LNCaP clone FGC (cell line): ENCODE results near the gene HTD2.
"Not testable (repeated sequence)": the region's sequence is repeated elsewhere in the genome, so short reads cannot be mapped to it uniquely, and the experiment has no call there.

ENCODE experiments used
- DNase-seq: peaks from one replicate; pipeline ENCODE4 v3.0.0-alpha.2; 2011; ENCODE audit warnings: low read depth
- H3K4me3 ChIP-seq: 2 replicates; pipeline ENCODE4 v1.5.1; 2011; ENCODE audit warnings: mild to moderate bottlenecking, low read depth, low read length, control low read depth
- TF ChIP-seq, protein P1 (sequence below): IDR thresholded peaks from 2 replicates; pipeline ENCODE4 v1.5.1; 2012; ENCODE audit warnings: mild to moderate bottlenecking; ENCODE audit not compliant: control insufficient read depth, insufficient read depth; ENCODE audit errors: extremely low read depth

HTD2 gene

GRCh38 chr3:58334013-58334321, 27.6 kb downstream of the HTD2 start:
- TF ChIP-seq, protein P1, sequence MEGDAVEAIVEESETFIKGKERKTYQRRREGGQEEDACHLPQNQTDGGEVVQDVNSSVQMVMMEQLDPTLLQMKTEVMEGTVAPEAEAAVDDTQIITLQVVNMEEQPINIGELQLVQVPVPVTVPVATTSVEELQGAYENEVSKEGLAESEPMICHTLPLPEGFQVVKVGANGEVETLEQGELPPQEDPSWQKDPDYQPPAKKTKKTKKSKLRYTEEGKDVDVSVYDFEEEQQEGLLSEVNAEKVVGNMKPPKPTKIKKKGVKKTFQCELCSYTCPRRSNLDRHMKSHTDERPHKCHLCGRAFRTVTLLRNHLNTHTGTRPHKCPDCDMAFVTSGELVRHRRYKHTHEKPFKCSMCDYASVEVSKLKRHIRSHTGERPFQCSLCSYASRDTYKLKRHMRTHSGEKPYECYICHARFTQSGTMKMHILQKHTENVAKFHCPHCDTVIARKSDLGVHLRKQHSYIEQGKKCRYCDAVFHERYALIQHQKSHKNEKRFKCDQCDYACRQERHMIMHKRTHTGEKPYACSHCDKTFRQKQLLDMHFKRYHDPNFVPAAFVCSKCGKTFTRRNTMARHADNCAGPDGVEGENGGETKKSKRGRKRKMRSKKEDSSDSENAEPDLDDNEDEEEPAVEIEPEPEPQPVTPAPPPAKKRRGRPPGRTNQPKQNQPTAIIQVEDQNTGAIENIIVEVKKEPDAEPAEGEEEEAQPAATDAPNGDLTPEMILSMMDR = no peak
- no peak for DNase-seq
- peak overlapping the region; percentile 59 for H3K4me3 ChIP-seq

DNA sequence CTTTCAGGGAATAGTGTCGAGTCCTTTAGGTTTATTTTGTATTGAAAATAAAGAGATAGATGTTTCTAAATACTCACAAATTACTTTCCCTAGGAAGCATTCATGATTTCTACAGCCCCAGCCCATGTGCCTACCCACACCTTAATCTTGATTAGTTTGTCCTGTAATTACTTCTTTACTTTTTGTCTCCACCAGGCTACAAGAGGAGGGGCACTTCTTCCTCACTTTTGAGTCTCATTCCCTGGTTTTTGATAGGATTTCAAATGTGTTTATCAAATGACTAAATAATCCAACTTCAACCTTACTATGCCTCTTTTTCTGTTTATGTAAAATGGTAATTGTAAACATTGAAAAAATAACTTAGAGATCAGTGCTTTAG, 28.2 kb downstream of the HTD2 start:
- TF ChIP-seq, protein P1 = no peak
- no peak overlapping the region for H3K4me3 ChIP-seq
- no peak for DNase-seq

DNA sequence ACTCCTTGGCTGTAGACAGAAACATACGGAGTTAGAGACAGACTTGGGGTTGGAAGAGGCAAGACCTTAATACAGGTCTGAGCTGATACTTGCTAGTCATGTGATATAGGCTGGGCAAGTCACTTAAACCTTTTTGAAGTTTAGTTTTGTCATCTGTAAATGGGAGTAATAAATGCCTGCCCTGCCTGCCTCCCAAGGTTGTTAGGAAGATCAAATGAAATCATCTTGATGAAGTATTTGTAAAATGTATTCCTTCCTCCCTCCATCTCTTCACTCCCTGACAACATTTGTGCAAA, 29.3 kb downstream of the HTD2 start:
- no peak for DNase-seq
- no peak overlapping the region for H3K4me3 ChIP-seq
- TF ChIP-seq, protein P1 = no peak

- no peak for DNase-seq
- no peak overlapping the region for H3K4me3 ChIP-seq
- TF ChIP-seq, protein P1 = no peak
Observed at GRCh38 chr3:58336135-58336882, 30.0 kb downstream of the HTD2 start.

- H3K4me3 ChIP-seq = no peak overlapping the region
- TF ChIP-seq, protein P1 = no peak
- DNase-seq = no peak
Observed at GRCh38 chr3:58337190-58337589, 30.9 kb downstream of the HTD2 start.

DNA sequence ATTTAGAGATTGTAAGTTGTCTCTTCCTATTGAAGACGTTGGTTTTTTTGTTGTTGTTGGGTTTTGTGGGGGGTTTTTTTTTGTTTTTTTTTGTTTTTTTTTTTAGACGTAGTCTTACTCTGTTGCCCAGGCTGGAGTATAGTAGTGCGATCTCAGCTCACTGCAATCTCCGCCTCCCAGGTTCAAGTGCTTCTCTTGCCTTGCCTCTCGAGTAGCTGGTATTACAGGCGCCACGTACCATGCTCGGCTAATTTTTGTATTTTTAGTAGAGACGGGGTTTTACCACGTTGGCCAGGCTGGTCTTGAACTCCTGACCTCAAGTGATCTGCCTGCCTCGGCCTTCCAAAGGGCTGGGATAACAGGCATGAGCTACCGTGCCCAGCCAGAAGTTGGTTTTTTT, 32.8 kb downstream of the HTD2 start:
- not testable (repeated sequence) for H3K4me3 ChIP-seq, DNase-seq

GRCh38 chr3:58340594-58341244, 34.4 kb downstream of the HTD2 start:
- H3K4me3 ChIP-seq = no peak overlapping the region
- TF ChIP-seq, protein P1 = no peak
- DNase-seq = no peak
